NOMO-1 (cell line): ENCODE results near the gene HNF1B.

Source experiments
- DNase-seq, 2 experiments: peaks; one replicate each; lab custom pipeline; 2025; ENCODE audit not compliant: unreplicated experiment in 2 of 2; lab: John Stamatoyannopoulos, UW

The HNF1B gene, protein sequence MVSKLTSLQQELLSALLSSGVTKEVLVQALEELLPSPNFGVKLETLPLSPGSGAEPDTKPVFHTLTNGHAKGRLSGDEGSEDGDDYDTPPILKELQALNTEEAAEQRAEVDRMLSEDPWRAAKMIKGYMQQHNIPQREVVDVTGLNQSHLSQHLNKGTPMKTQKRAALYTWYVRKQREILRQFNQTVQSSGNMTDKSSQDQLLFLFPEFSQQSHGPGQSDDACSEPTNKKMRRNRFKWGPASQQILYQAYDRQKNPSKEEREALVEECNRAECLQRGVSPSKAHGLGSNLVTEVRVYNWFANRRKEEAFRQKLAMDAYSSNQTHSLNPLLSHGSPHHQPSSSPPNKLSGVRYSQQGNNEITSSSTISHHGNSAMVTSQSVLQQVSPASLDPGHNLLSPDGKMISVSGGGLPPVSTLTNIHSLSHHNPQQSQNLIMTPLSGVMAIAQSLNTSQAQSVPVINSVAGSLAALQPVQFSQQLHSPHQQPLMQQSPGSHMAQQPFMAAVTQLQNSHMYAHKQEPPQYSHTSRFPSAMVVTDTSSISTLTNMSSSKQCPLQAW

DNA sequence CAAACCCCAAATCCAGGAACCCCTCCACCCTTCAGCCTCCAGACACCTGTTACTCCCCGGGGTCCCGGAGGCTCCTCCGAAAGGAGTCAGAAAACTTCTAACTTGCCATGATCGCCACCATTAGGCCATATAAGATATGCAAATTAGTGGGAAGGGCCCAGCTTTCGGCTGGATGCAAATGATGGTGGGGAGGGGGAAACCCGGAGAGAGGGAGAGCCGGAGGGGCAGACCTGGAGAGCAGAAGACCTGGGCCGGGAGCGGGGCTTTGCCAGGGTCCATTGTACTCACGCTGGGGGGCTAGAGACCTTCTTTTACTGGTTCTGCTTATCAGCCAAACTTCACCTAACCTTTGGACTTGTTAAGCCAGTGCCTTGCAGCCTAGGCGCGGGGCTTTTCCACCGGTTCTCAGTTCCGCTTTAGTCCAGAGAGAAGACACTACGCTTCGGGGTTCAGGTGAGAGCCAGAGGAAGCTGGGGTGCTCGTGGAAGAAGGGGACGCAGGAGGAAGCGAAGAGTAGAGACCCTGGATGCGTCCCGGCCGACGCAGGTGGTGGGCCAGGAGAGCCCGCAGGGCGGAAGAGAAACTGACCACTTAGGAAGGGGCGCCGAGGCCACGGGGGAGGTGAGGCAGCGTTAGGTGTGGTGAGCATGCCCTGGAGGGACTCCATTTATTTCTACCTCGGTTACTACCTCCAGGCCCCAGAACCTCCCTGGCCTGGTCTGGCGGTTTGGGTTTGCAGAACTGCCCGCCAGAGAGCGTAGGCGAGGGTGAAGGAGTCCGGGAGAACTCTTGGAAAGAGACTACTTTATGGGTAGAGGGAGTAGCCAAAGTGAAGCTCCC lies at the start of gene HNF1B:
TSS of gene HNF1B (minus strand) at position 99 of the 840 bp plus-strand sequence. CDS start 175 bp downstream, outside the sequence.
- DNase-seq, result peak; percentile 48 to 66

DNA sequence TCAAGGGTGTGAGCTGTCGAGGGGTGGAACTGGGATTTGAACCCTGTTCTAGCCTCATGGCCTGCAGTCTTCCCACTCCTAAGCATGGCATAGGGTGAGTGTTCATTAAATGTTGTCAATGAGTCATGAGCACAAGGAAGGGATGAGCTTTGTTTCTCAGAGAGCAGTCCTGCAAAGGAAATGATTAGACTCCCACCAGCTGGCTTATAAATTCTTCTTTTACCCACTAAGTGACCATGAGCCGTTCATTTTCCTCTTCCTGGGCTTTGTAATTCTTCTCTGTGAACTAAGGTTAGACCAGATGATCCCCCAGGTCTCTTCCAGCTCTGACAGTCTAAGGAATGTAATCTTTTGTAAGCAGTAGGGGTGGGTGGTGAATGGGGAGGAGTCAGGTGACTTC lies 47.9 kb upstream of the HNF1B start:
- DNase-seq, result no peak

DNA sequence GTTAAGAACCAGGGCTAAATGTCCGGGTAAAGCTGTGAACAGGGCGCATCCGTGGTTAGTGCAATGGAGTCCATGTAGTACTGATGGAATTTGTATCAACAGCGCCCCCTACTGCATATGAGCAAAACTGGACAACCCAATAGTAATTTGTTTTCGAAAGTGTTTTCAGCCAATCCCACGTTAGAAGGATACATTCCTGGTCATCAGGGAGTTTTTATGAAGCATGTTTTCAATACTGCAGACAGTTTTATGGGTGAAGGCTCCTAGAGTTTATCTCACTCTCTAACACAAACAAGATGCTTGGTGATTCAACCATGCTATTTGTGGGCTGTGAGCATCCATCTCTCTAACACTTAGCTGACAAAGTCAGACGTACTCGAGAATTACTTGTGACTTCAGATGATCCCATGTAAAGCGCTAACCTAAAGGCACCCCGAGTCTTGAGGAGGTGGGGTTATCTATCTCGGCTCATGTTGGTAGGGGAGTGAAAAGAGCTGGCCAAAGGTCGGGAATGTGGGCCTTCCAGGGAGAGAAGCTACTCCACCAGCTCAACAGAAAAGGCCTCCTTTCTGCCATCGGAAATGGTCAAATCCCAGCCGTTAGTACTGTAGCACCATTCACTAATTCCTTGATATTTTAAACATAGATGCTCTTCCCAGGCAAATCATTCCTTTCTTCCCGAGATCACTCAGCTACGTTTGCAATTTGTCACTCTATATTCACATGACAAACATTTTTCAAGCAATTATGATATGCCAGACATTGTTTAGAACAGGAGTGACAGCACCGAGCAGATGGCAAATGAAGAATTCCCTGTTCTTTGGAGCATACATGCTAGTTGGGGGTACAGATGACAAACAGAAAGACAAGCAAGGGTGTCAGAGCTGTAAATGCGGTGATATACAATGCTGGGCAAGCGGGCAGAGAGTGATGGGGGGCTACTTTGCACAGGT lies 46.9 kb upstream of the HNF1B start:
- peak; percentile 10 to 23 for DNase-seq

DNA sequence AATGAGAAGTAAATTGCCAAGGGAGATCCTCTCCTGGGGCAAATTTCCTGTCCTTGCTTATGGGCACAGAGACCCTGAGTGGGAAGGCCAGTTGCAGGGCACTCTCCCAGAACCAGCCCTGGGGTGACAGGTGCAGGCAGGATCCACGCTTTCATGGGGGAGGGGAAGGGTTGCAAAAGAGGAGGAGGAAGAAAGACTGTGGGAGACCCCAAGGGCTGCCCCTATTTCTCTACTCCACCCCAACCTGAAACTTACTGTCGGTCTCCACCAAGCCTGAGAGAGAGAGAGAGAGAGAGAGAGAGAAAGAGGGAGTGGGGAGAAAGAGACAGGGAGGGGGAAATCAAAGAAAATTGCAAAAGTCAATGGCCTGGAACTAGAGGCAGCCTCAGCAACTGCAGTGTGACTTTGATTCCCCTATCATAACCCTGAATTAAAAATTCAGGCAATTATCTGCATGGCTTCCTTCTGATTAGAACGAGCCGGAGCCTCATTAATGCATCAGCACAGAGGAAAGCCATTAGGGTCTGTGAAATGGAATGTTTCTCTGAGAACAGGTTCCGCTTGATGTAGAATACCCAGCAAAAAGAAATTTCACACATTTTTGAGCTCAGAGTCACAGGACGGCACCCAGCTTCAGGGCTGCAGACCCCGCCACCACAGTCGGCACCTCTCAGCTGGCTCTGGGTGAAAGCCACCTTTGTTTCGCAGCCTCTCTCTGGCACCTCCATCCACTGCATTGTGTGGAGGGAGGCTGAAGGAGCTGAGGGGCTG lies 45.1 kb upstream of the HNF1B start:
- DNase-seq, result no peak

DNA sequence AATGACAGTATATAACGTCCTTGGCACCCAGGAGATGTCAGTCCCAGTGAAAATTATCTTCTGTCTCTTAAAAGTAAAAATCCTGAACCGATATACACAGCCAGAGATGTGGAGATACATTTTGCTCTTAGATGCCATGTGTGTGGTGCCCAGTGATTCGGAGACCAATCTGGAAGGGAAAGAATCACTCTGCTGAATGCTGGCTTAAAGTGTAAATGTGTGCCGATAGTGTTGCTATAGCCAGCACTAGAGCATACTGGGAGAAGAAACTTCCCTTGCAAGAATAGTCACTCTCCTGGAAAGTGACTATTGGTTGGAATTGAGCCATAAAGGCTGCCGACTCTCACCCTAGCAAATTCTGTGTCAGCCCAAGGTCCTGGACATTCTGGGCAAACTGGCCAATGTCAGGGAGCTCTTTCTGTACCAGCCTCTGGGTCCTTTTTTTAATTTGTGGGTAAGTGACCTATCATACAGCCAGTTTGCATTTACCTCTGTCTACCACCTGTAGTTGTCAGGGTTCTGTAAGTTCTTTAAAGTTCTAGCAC lies 44.2 kb upstream of the HNF1B start:
- DNase-seq, result no peak

DNA sequence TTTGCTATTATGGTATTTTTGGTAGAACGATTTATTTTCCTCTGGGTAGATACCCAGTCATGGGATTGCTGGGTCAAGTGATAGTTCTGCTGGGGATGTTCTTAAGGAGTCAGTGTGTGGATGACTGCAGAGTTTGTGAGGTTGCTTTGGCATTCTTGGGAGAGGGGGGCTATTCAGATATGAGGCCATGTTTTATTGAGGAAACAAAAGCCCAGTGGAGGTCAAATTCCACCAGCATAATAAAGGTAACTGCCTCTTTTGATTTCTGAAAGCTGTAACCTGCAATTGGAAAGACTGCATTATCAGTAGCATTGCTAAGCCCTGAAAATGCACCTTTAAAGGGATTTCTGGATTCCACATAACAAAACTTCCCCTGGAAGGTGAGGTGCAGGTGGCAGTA lies 43.7 kb upstream of the HNF1B start:
- no peak for DNase-seq

GRCh38 chr17:37787055-37787757 lies 42.3 kb upstream of the HNF1B start:
- DNase-seq, result no peak

DNA sequence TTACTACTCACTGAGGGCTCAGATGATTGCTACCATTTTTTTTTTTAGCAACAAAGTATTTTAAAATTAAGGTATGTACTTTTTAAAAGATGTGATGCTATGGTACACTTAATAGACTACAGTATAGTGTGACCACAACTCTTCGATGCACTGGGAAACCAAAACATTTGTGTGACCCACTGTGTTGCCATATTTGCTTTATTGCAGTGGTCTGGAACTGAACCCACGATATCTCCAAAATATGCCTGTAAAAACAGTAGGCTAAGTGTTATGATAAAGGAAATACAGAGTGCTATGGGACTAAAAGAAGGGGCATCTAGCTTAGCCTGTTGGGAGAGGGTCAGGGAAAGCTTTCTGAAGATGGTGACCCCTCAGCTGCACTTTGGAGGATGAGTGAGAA lies 41.6 kb upstream of the HNF1B start:
- no peak for DNase-seq

- peak in 1 of 2 experiments; percentile 34 for DNase-seq
These were observed 37.6 kb upstream of the HNF1B start for GRCh38 chr17:37782460-37782859.

GRCh38 chr17:37781451-37781850 lies 36.6 kb upstream of the HNF1B start:
- DNase-seq, result no peak

DNA sequence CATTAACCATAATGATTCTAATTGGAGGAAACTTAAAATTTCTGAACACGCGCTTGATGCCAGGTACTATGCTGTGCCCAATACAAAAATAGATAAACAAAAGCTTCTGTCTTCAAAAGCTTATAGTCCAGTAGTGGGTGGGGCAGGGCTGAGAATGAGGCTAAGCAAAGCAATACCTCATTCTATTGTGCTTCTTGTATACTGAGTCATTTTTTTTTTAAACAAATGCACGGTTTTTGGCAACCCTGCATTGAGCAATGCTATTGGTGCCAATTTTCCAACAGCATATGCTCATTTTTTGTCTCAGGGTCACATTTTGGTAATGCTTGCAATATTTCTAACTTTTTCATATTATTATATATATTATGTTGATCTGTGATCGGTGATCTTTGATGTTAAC lies 34.7 kb upstream of the HNF1B start:
- no peak for DNase-seq

GRCh38 chr17:37774504-37774903 lies 29.6 kb upstream of the HNF1B start:
- DNase-seq, result peak; percentile 40 to 62

- no peak for DNase-seq
These were observed 28.1 kb upstream of the HNF1B start for GRCh38 chr17:37772982-37773381.

- DNase-seq, result no peak
These were observed 26.0 kb upstream of the HNF1B start for GRCh38 chr17:37770631-37771518.

GRCh38 chr17:37769050-37769449 lies 24.2 kb upstream of the HNF1B start:
- no peak for DNase-seq

- no peak for DNase-seq
These were observed 23.6 kb upstream of the HNF1B start for GRCh38 chr17:37768438-37768837.

- DNase-seq, result peak in 1 of 2 experiments; percentile 30
These were observed 22.1 kb upstream of the HNF1B start for GRCh38 chr17:37766971-37767370.

GRCh38 chr17:37764383-37764782 lies 19.5 kb upstream of the HNF1B start:
- no peak for DNase-seq
